DOHH2 (cell line): ENCODE measurements around the gene BCL2L11.

Experiments used
- CTCF ChIP-seq: fragments of 200-600 bp; sonication (generic); IDR thresholded peaks from one replicate; pipeline ENCODE4 v1.5.1; 2014; ENCODE audit warnings: antibody characterized with exemption, mild to moderate bottlenecking, low read depth, low read length; ENCODE audit not compliant: poor library complexity, severe bottlenecking
- EZH2phosphoT487 ChIP-seq: fragments of 200-600 bp; sonication (generic); IDR thresholded peaks from 2 replicates; pipeline ENCODE4 v1.6.1; 2017; ENCODE audit warnings: borderline replicate concordance, mild to moderate bottlenecking, antibody characterized with exemption, low read length, moderate library complexity, mixed read lengths

GRCh38 chr2:111160758-111161157 is 40.0 kb downstream of the BCL2L11 start:
- TF ChIP-seq CTCF (no peak), EZH2phosphoT487 (no peak)
